Stomach (tissue), 9 donors: ENCODE measurements around the gene LNX1. TPM values are rescaled to one million over a fixed set of nuclear protein-coding genes. Genes with fewer than 3 reads are reported as not detected.

ENCODE experiments used
- DNase-seq, 2 donors: peaks; one replicate each; pipeline versions ENCODE4 v3.0.0 to v3.0.0-alpha.2; 2013 to 2019
- H3K27ac ChIP-seq, 5 donors: fragments of 200-600 bp in 4 of 5; sonication (generic) in 4 of 5; one replicate each; pipeline ENCODE4 v1.5.1; 2013 to 2019; ENCODE audit warnings: mild to moderate bottlenecking in 1 of 5, moderate library complexity in 1 of 5
- H3K27me3 ChIP-seq, 3 donors: fragments of 200-600 bp; sonication (generic); one replicate each; pipeline ENCODE4 v1.5.1; 2017 to 2019; ENCODE audit warnings: mixed run types in 1 of 3
- H3K36me3 ChIP-seq, 4 donors: fragments of 200-600 bp; sonication (generic); 1 replicate in 3 of 4; 2 replicates in 1 of 4; pipeline ENCODE4 v1.5.1; 2016 to 2019
- H3K4me1 ChIP-seq, 4 donors: fragments of 200-600 bp; sonication (generic); one replicate each; pipeline ENCODE4 v1.5.1; 2016 to 2019
- H3K4me3 ChIP-seq, 4 donors: fragments of 200-600 bp; sonication (generic) in 3 of 4; one replicate each; pipeline ENCODE4 v1.5.1; 2016 to 2019; ENCODE audit warnings: mild to moderate bottlenecking in 1 of 4
- H3K9me3 ChIP-seq, 4 donors: fragments of 200-600 bp; sonication (generic); one replicate each; pipeline ENCODE4 v1.5.1; 2016 to 2019
- EP300 ChIP-seq: sonication (generic); formaldehyde crosslinking; IDR thresholded peaks from one replicate; pipeline ENCODE4 v1.6.1; 2017; ENCODE audit warnings: antibody characterized with exemption
- POLR2A ChIP-seq, 4 donors: fragments of 450-650 bp; IDR thresholded peaks; one replicate each; pipeline ENCODE4 v1.6.1; 2016; ENCODE audit warnings: antibody characterized with exemption in 4 of 4, control low read depth in 2 of 4, mild to moderate bottlenecking in 1 of 4, moderate library complexity in 1 of 4
- POLR2AphosphoS5 ChIP-seq, 3 donors: sonication (generic); formaldehyde crosslinking; IDR thresholded peaks; one replicate each; pipeline ENCODE4 v1.6.1; 2016; ENCODE audit warnings: antibody characterized with exemption in 3 of 3
- WGBS, 5 donors: extraction: QIAGEN DNeasy Blood & Tissue Kit in 3 of 5; methylation state at CpG; one replicate each; pipeline versions ENCODE4 v1.1.5 to v1.1.7; 2013 to 2018; 5-methylcytosine and 5-hydroxymethylcytosine counted together
- intact Hi-C: fragments of 100-400 bp; cut with DNase I; formaldehyde crosslinking; loops from one replicate; pipeline ENCODE4 v1.15.1; 2023; ENCODE audit warnings: low total_unique reads
- polyA plus RNA-seq, 3 donors: library from polyadenylated mRNA; stranded (reverse); fragments of 200-250 nt; gene quantifications; one replicate each; pipeline ENCODE4 v1.2.3, GENCODE V29; 2013
- total RNA-seq, 5 donors: library from RNA; depleted of rRNA; stranded (reverse); fragments of >200 nt; gene quantifications; one replicate each; pipeline versions ENCODE4 v1.1.0 to v1.2.3, GENCODE V29; 2014 to 2016
- TF ChIP-seq, protein P1 (sequence below), 7 experiments: fragments of 450-650 bp in 4 of 7; fragments of 200-600 bp in 3 of 7; sonication (generic) in 3 of 7; IDR thresholded peaks; one replicate each; pipeline ENCODE4 v1.5.1; 2016 to 2019; ENCODE audit warnings: antibody characterized with exemption in 7 of 7, control low read depth in 2 of 7, mild to moderate bottlenecking in 1 of 7
- donor health status: healthy with polysubstance abuse.
- donor health status: Bipolar disorder and iron deficiency.
- donor health status: healthy.

Gene LNX1
- total and polyA plus RNA-seq, 8 donors: 5.4 to 30.9 (median 11.6) TPM

GRCh38 chr4:53441564-53441963 lies 149.7 kb downstream of the LNX1 start:
- H3K4me1 ChIP-seq: no peaks in the 10 kb centered on the region
- TF ChIP-seq EP300: no peak
- TF ChIP-seq, protein P1, sequence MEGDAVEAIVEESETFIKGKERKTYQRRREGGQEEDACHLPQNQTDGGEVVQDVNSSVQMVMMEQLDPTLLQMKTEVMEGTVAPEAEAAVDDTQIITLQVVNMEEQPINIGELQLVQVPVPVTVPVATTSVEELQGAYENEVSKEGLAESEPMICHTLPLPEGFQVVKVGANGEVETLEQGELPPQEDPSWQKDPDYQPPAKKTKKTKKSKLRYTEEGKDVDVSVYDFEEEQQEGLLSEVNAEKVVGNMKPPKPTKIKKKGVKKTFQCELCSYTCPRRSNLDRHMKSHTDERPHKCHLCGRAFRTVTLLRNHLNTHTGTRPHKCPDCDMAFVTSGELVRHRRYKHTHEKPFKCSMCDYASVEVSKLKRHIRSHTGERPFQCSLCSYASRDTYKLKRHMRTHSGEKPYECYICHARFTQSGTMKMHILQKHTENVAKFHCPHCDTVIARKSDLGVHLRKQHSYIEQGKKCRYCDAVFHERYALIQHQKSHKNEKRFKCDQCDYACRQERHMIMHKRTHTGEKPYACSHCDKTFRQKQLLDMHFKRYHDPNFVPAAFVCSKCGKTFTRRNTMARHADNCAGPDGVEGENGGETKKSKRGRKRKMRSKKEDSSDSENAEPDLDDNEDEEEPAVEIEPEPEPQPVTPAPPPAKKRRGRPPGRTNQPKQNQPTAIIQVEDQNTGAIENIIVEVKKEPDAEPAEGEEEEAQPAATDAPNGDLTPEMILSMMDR (IDR thresholded peaks at IDR 0.05): no peak
- no peak for TF ChIP-seq POLR2A (IDR thresholded peaks at IDR 0.05)
- no peak for TF ChIP-seq POLR2AphosphoS5 (IDR thresholded peaks at IDR 0.05)
- intact Hi-C loops: no loop called here
- DNase-seq: no peak
- H3K27me3 ChIP-seq: no peaks in the 10 kb centered on the region
- peaks cover 5 to 68% (median 47%) of the 10 kb centered on the region in 4 donors for H3K36me3 ChIP-seq
- 83 to 100% (median 90%) methylated on average over 1 of the region's 1 CpG for WGBS, 5 donors
- H3K4me3 ChIP-seq: no peak overlapping the region
- H3K9me3 ChIP-seq: no peaks in the 10 kb centered on the region
- H3K27ac ChIP-seq: no peak overlapping the region

- no peaks in the 10 kb centered on the region for H3K4me1 ChIP-seq
- no peaks in the 10 kb centered on the region for H3K27me3 ChIP-seq
- H3K9me3 ChIP-seq: no peaks in the 10 kb centered on the region
- WGBS, 5 donors: 93 to 100% (median 100%) methylated on average over 1 of the region's 1 CpG
- intact Hi-C loops: no loop called here
- TF ChIP-seq, protein P1 (IDR thresholded peaks at IDR 0.05): no peak
- no peak for TF ChIP-seq POLR2AphosphoS5 (IDR thresholded peaks at IDR 0.05)
- no peak for TF ChIP-seq EP300
- no peak for TF ChIP-seq POLR2A (IDR thresholded peaks at IDR 0.05)
- no peak for DNase-seq
- H3K36me3 ChIP-seq: peaks cover 0 to 55% (median 44%) of the 10 kb centered on the region in 4 donors
- no peak overlapping the region for H3K4me3 ChIP-seq
- no peak overlapping the region for H3K27ac ChIP-seq
Measured at GRCh38 chr4:53436251-53436650, 155.0 kb downstream of the LNX1 start.

- H3K36me3 ChIP-seq: peaks cover 5 to 82% (median 72%) of the 10 kb centered on the region in 4 donors
Measured at GRCh38 chr4:53432528-53433424, 158.5 kb downstream of the LNX1 start.

GRCh38 chr4:53431052-53431451 lies 160.2 kb downstream of the LNX1 start:
- Histone ChIP-seq H3K27ac (no peak overlapping the region), H3K36me3 (peaks cover 7 to 81% (median 65%) of the 10 kb centered on the region in 4 donors), H3K27me3 (no peaks in the 10 kb centered on the region), H3K4me1 (peaks cover 0 to 6% (median 0%) of the 10 kb centered on the region in 4 donors), H3K4me3 (no peak overlapping the region), H3K9me3 (no peaks in the 10 kb centered on the region)
- WGBS, 5 donors: 74 to 89% (median 84%) methylated on average over 5 of the region's 5 CpGs
- TF ChIP-seq EP300 (no peak), POLR2AphosphoS5 (IDR thresholded peaks at IDR 0.05) (no peak), POLR2A (IDR thresholded peaks at IDR 0.05) (no peak)
- TF ChIP-seq, protein P1 (IDR thresholded peaks at IDR 0.05): no peak
- intact Hi-C loops: no loop called here
- DNase-seq: no peak

More at GRCh38 chr4:53432528-53433424, 158.5 kb downstream of the LNX1 start:
- H3K4me3 ChIP-seq: no peak overlapping the region
- no peak for DNase-seq
- no peak overlapping the region for H3K27ac ChIP-seq
- no peaks in the 10 kb centered on the region for H3K9me3 ChIP-seq
- no peaks in the 10 kb centered on the region for H3K4me1 ChIP-seq
- 80 to 89% (median 85%) methylated on average over 4 of the region's 4 CpGs for WGBS, 5 donors
- TF ChIP-seq, protein P1 (IDR thresholded peaks at IDR 0.05): no peak
- TF ChIP-seq EP300 (no peak), POLR2AphosphoS5 (IDR thresholded peaks at IDR 0.05) (no peak), POLR2A (IDR thresholded peaks at IDR 0.05) (no peak)
- intact Hi-C loops: no loop called here
- no peaks in the 10 kb centered on the region for H3K27me3 ChIP-seq
